BLaER1 treated with 17β-estradiol and CSF1 and Interleukin-3, amounts not matched to agents 10 nM and 100 nM (cell line): ENCODE measurements around the gene TSPO2.

Source experiments
- H3K27ac ChIP-seq, 11 experiments: shearing (Covaris generic); formaldehyde crosslinking; 2 replicates each; pipeline ENCODE4 v1.8.1; 2022
- H3K27me3 ChIP-seq, 11 experiments: shearing (Covaris generic); formaldehyde crosslinking; 2 replicates each; pipeline ENCODE4 v1.8.1; 2022
- H3K36me3 ChIP-seq, 11 experiments: shearing (Covaris generic); formaldehyde crosslinking; 2 replicates each; pipeline ENCODE4 v1.8.1; 2022
- H3K4me1 ChIP-seq, 10 experiments: shearing (Covaris generic); formaldehyde crosslinking; 2 replicates each; pipeline ENCODE4 v1.8.1; 2022
- H3K4me2 ChIP-seq, 11 experiments: shearing (Covaris generic); formaldehyde crosslinking; 2 replicates each; pipeline ENCODE4 v1.8.1; 2022
- H3K4me3 ChIP-seq, 10 experiments: shearing (Covaris generic); formaldehyde crosslinking; 2 replicates each; pipeline ENCODE4 v1.8.1; 2022
- H3K9ac ChIP-seq, 11 experiments: shearing (Covaris generic); formaldehyde crosslinking; 2 replicates each; pipeline ENCODE4 v1.8.1; 2022
- H3K9me3 ChIP-seq, 11 experiments: shearing (Covaris generic); formaldehyde crosslinking; replicated peaks in 1 of 11; 2 replicates each; pipeline ENCODE4 v1.8.1; 2022
- H4K20me1 ChIP-seq, 11 experiments: shearing (Covaris generic); formaldehyde crosslinking; 2 replicates each; pipeline ENCODE4 v1.8.1; 2022
- Cebpa-rat ChIP-seq, 11 experiments: shearing (Covaris generic); IDR thresholded peaks; 2 replicates each; pipeline ENCODE4 v1.8.1; 2022

TSPO2 gene

GRCh38 chr6:41090841-41091761, 48.8 kb downstream of the TSPO2 start:
- no peak overlapping the region for H3K27ac ChIP-seq
- peak overlapping the region in 2 of 11 experiments; percentile 6 to 50; a peak in 1 of 22 replicates for H3K9ac ChIP-seq
- no peak for TF ChIP-seq Cebpa-rat (IDR thresholded peaks at IDR 0.05)
- H3K9me3 ChIP-seq: no peaks in the 10 kb centered on the region
- no peaks in the 10 kb centered on the region for H3K27me3 ChIP-seq
- peaks cover 4 to 97% (median 64%) of the 10 kb centered on the region in 11 experiments; a peak in 20 of 22 replicates for H4K20me1 ChIP-seq
- no peaks in the 10 kb centered on the region for H3K4me1 ChIP-seq
- H3K36me3 ChIP-seq: peaks cover 96 to 100% (median 98%) of the 10 kb centered on the region in 11 experiments
- H3K4me3 ChIP-seq: no peak overlapping the region
- no peak overlapping the region for H3K4me2 ChIP-seq

GRCh38 chr6:41092421-41093140, 50.3 kb downstream of the TSPO2 start:
- peaks cover 5 to 100% (median 59%) of the 10 kb centered on the region in 11 experiments; a peak in 19 of 22 replicates for H4K20me1 ChIP-seq
- no peak overlapping the region for H3K9ac ChIP-seq
- H3K9me3 ChIP-seq: no peaks in the 10 kb centered on the region
- H3K27ac ChIP-seq: no peak overlapping the region
- H3K4me1 ChIP-seq: no peaks in the 10 kb centered on the region
- no peak overlapping the region for H3K4me3 ChIP-seq
- peaks cover 97 to 100% (median 100%) of the 10 kb centered on the region in 11 experiments for H3K36me3 ChIP-seq
- no peaks in the 10 kb centered on the region for H3K27me3 ChIP-seq
- TF ChIP-seq Cebpa-rat (IDR thresholded peaks at IDR 0.05): no peak
- H3K4me2 ChIP-seq: no peak overlapping the region

- no peak for TF ChIP-seq Cebpa-rat (IDR thresholded peaks at IDR 0.05)
- Histone ChIP-seq H3K4me1 (peaks cover 0 to 4% (median 0%) of the 10 kb centered on the region in 10 experiments; a peak in 2 of 20 replicates), H3K4me2 (no peak overlapping the region), H3K4me3 (no peak overlapping the region), H3K36me3 (peaks cover 97 to 100% (median 100%) of the 10 kb centered on the region in 11 experiments), H3K27me3 (no peaks in the 10 kb centered on the region), H3K27ac (no peak overlapping the region), H3K9ac (no peak overlapping the region), H3K9me3 (no peaks in the 10 kb centered on the region), H4K20me1 (peaks cover 9 to 100% (median 57%) of the 10 kb centered on the region in 11 experiments; a peak in 19 of 22 replicates)
These were observed 51.5 kb downstream of the TSPO2 start for GRCh38 chr6:41093729-41094128.
